Progenitor cell of endocrine pancreas (in vitro differentiated cells): ENCODE data around the gene UBR7. TPM values are rescaled to one million over a fixed set of nuclear protein-coding genes. Genes with fewer than 3 reads are reported as not detected.

Experiments used
- DNase-seq: peaks from one replicate; pipeline ENCODE4 v3.0.0; 2021; ENCODE audit warnings: low spot score; ENCODE audit not compliant: unreplicated experiment
- H3K27ac Mint-ChIP-seq: 2 replicates; pipeline ENCODE4 v1.8.0; 2021; ENCODE audit warnings: mild to moderate bottlenecking, moderate library complexity, mixed read lengths
- H3K27me3 Mint-ChIP-seq: 2 replicates; pipeline ENCODE4 v1.8.0; 2021; ENCODE audit warnings: mixed read lengths
- H3K36me3 Mint-ChIP-seq: 2 replicates; pipeline ENCODE4 v1.8.0; 2022; ENCODE audit warnings: mixed read lengths; ENCODE audit not compliant: insufficient read depth
- H3K4me1 Mint-ChIP-seq: 2 replicates; pipeline ENCODE4 v1.8.0; 2021; ENCODE audit warnings: low read depth, mixed read lengths
- H3K4me3 Mint-ChIP-seq: 2 replicates; pipeline ENCODE4 v1.8.0; 2021; ENCODE audit warnings: low read depth, mild to moderate bottlenecking, moderate library complexity, mixed read lengths
- H3K9me3 Mint-ChIP-seq: 2 replicates; pipeline ENCODE4 v1.8.0; 2021; ENCODE audit warnings: low read depth, mixed read lengths
- CTCF ChIP-seq: fragments of 200-600 bp; sonication (generic); IDR thresholded peaks from one replicate; pipeline ENCODE4 v1.5.0; 2021; ENCODE audit warnings: antibody characterized with exemption, mild to moderate bottlenecking; ENCODE audit not compliant: unreplicated experiment
- total RNA-seq: library from RNA; stranded (reverse); gene quantifications from 2 replicates; pipeline ENCODE4 v1.2.1, GENCODE V29; 2021

UBR7 gene
- total RNA-seq, 1 donor from 2014 or later = 17.2 TPM

GRCh38 chr14:93269341-93270068 is 62.4 kb downstream of the UBR7 start:
- TF ChIP-seq CTCF = no peak
- Mint-ChIP-seq H3K9me3 (no peaks in the 10 kb centered on the region), H3K27ac (no peak overlapping the region), H3K36me3 (peaks cover 7% of the 10 kb centered on the region), H3K4me1 (peaks cover 23% of the 10 kb centered on the region), H3K27me3 (no peaks in the 10 kb centered on the region), H3K4me3 (no peak overlapping the region)
- no peak for DNase-seq

GRCh38 chr14:93271111-93271510 is 64.1 kb downstream of the UBR7 start:
- Mint-ChIP-seq H3K4me1 (peaks cover 27% of the 10 kb centered on the region), H3K36me3 (peaks cover 6% of the 10 kb centered on the region), H3K9me3 (no peaks in the 10 kb centered on the region), H3K27me3 (no peaks in the 10 kb centered on the region), H3K27ac (no peak overlapping the region), H3K4me3 (no peak overlapping the region)
- no peak for DNase-seq
- no peak for TF ChIP-seq CTCF

GRCh38 chr14:93274055-93274806 is 67.2 kb downstream of the UBR7 start:
- TF ChIP-seq CTCF = no peak
- H3K4me3 Mint-ChIP-seq = no peak overlapping the region
- no peak overlapping the region for H3K27ac Mint-ChIP-seq
- H3K27me3 Mint-ChIP-seq = no peaks in the 10 kb centered on the region
- H3K9me3 Mint-ChIP-seq = no peaks in the 10 kb centered on the region
- no peak for DNase-seq
- peaks cover 28% of the 10 kb centered on the region for H3K4me1 Mint-ChIP-seq
- H3K36me3 Mint-ChIP-seq = peaks cover 6% of the 10 kb centered on the region

GRCh38 chr14:93276031-93276716 is 69.1 kb downstream of the UBR7 start:
- H3K27me3 Mint-ChIP-seq = no peaks in the 10 kb centered on the region
- peaks cover 26% of the 10 kb centered on the region for H3K4me1 Mint-ChIP-seq
- H3K27ac Mint-ChIP-seq = peak overlapping the region; percentile 89
- no peak for DNase-seq
- TF ChIP-seq CTCF = no peak
- H3K4me3 Mint-ChIP-seq = no peak overlapping the region
- H3K36me3 Mint-ChIP-seq = peaks cover 6% of the 10 kb centered on the region
- no peaks in the 10 kb centered on the region for H3K9me3 Mint-ChIP-seq

Other genes starting within 250 kb of the UBR7 start
- 71.3 and 72.0 TPM in 2 replicates for gene ITPK1, start 91.3 kb upstream of the UBR7 start, total RNA-seq
- 23.3 and 23.4 TPM in 2 replicates for gene MOAP1, start 22.4 kb upstream of the UBR7 start, total RNA-seq
- gene LYSET, start 21.9 kb upstream of the UBR7 start, total RNA-seq = 27.6 and 28.3 TPM in 2 replicates
- gene GON7, start 191 bp upstream of the UBR7 start, total RNA-seq = 9.0 and 10.6 TPM in 2 replicates
- 56.8 and 65.5 TPM in 2 replicates for gene BTBD7, start 125.8 kb downstream of the UBR7 start, total RNA-seq
- gene COX8C, start 139.9 kb downstream of the UBR7 start, total RNA-seq = 1.1 TPM in 1 of 2 replicates, not detected in the other
- 2.6 TPM in 2 replicates for gene UNC79, start 223.7 kb downstream of the UBR7 start, total RNA-seq